HepG2 (cell line): ENCODE data around the gene OTULINL. TPM values are rescaled to one million over a fixed set of nuclear protein-coding genes. Genes with fewer than 3 reads are reported as not detected.

Experiments
- ATAC-seq: fragments of 200-7000 bp; cut with Tn5 transposase; 3 replicates; pipeline ENCODE4 v1.9.1; 2020; ENCODE audit warnings: mild to moderate bottlenecking, moderate library complexity
- BruUV-seq: library from RNA; stranded (reverse); fragments of 400-500 nt; replicated peaks from 2 replicates; lab custom pipeline; 2021; lab: Mats Ljungman, UMichigan
- CTCF ChIA-PET: fragments of 300-600 bp; formaldehyde crosslinking; extraction: SDS; loops from one replicate; lab custom pipeline; 2021; ENCODE audit warnings: low total read pairs, inconsistent platforms, low intra/inter-chr PET ratio; lab: Yijun Ruan, JAX
- POLR2A ChIA-PET: fragments of 350-600 bp; sonication (Branson Sonifier 250); formaldehyde crosslinking; loops from one replicate; lab custom pipeline; 2020; ENCODE audit warnings: antibody characterized with exemption, inconsistent platforms; lab: Yijun Ruan, JAX
- DNase-seq: peaks from one replicate; pipeline ENCODE4 v3.0.0-alpha.2; 2015; ENCODE audit warnings: low spot score
- FAIRE-seq: peaks from 3 replicates; lab custom pipeline; 2011; peaks lifted over from hg19 to GRCh38; lab: Jason Lieb, UNC
- H2AFZ ChIP-seq: one replicate; pipeline ENCODE4 v1.6.1; 2011; ENCODE audit warnings: low read length, inconsistent platforms
- H3K27ac ChIP-seq: fragments of 300-600 bp; 3 replicates; pipeline ENCODE4 v1.8.0; 2011; ENCODE audit warnings: mixed run types, mild to moderate bottlenecking, mixed read lengths, low read length, inconsistent platforms; ENCODE audit not compliant: insufficient read depth; ENCODE audit errors: extremely low read length
- H3K27me3 ChIP-seq, 2 experiments: fragments of 200-600 bp in 1 of 2; 2 replicates in 1 of 2; 3 replicates in 1 of 2; pipeline versions ENCODE4 v1.6.0 to v1.8.0; 2011; ENCODE audit warnings: low read length in 2 of 2, mild to moderate bottlenecking in 2 of 2, moderate library complexity in 2 of 2, inconsistent platforms in 1 of 2; ENCODE audit not compliant: insufficient read depth in 2 of 2, control insufficient read depth in 1 of 2
- H3K36me3 ChIP-seq, 2 experiments: fragments of 200-600 bp in 1 of 2; replicated peaks in 1 of 2; 2 replicates in 1 of 2; 3 replicates in 1 of 2; pipeline versions ENCODE4 v1.5.1 to v1.8.0; 2011; ENCODE audit warnings: low read length in 2 of 2, inconsistent platforms in 1 of 2; ENCODE audit not compliant: insufficient read depth in 2 of 2, control insufficient read depth in 1 of 2
- H3K4me1 ChIP-seq: 2 replicates; pipeline ENCODE4 v1.5.1; 2012; ENCODE audit warnings: low read length, inconsistent platforms; ENCODE audit not compliant: insufficient read depth
- H3K4me2 ChIP-seq: 2 replicates; pipeline ENCODE4 v1.6.0; 2011; ENCODE audit warnings: low read depth, low read length, inconsistent platforms
- H3K4me3 ChIP-seq, 3 experiments: fragments of 200-600 bp in 1 of 3; sonication (generic), shearing (Covaris generic) in 1 of 3; replicated peaks in 1 of 3; 2 replicates each; pipeline ENCODE4 v1.5.1; 2011 to 2016; ENCODE audit warnings: low read length in 3 of 3, inconsistent platforms in 2 of 3, low read depth in 2 of 3, mild to moderate bottlenecking in 2 of 3, control low read depth in 1 of 3, mixed read lengths in 1 of 3; ENCODE audit not compliant: insufficient read depth in 1 of 3
- H3K79me2 ChIP-seq: one replicate; pipeline ENCODE4 v1.6.1; 2011; ENCODE audit warnings: low read length, inconsistent platforms; ENCODE audit not compliant: insufficient read depth
- H3K9ac ChIP-seq: 2 replicates; pipeline ENCODE4 v1.6.0; 2011; ENCODE audit warnings: mild to moderate bottlenecking, low read depth, low read length, inconsistent platforms; ENCODE audit not compliant: insufficient read depth
- H3K9me3 ChIP-seq: 2 replicates; pipeline ENCODE4 v1.5.1; 2012; ENCODE audit warnings: mild to moderate bottlenecking, low read length
- H4K20me1 ChIP-seq: 2 replicates; pipeline ENCODE4 v1.6.0; 2011; ENCODE audit warnings: inconsistent platforms, mild to moderate bottlenecking, low read length, moderate library complexity; ENCODE audit not compliant: insufficient read depth
- ADNP ChIP-seq: sonication (generic); formaldehyde crosslinking; IDR thresholded peaks from 2 replicates; pipeline ENCODE4 v1.4.0; 2020; ENCODE audit warnings: missing genetic modification reagents
- EEA1 ChIP-seq: sonication (generic); formaldehyde crosslinking; IDR thresholded peaks from 2 replicates; pipeline ENCODE4 v1.5.1; 2020; ENCODE audit warnings: mild to moderate bottlenecking, missing genetic modification reagents, borderline replicate concordance
- HDAC1 ChIP-seq: sonication (generic); formaldehyde crosslinking; IDR thresholded peaks from 2 replicates; pipeline ENCODE4 v1.5.1; 2020; ENCODE audit warnings: mild to moderate bottlenecking, missing genetic modification reagents
- MXD1 ChIP-seq: sonication (generic); formaldehyde crosslinking; IDR thresholded peaks from 2 replicates; pipeline ENCODE4 v1.4.0; 2020; ENCODE audit warnings: mild to moderate bottlenecking, missing genetic modification reagents
- NFE2 ChIP-seq: sonication (generic); formaldehyde crosslinking; IDR thresholded peaks from 2 replicates; pipeline ENCODE4 v1.4.0; 2020; ENCODE audit warnings: missing genetic modification reagents
- SNAPC2 ChIP-seq: sonication (generic); formaldehyde crosslinking; IDR thresholded peaks from 2 replicates; pipeline ENCODE4 v1.8.1; 2022; ENCODE audit warnings: mild to moderate bottlenecking, missing genetic modification reagents
- ZBTB2 ChIP-seq: sonication (generic); formaldehyde crosslinking; IDR thresholded peaks from 2 replicates; pipeline ENCODE4 v1.8.0; 2022; ENCODE audit warnings: low read depth, missing genetic modification reagents
- ZNF256 ChIP-seq: sonication (generic); formaldehyde crosslinking; conservative IDR thresholded peaks from 2 replicates; pipeline ENCODE4 v1.4.0; 2020; ENCODE audit warnings: missing genetic modification reagents
- ZNF274 ChIP-seq: sonication (generic); formaldehyde crosslinking; IDR thresholded peaks from 2 replicates; pipeline ENCODE4 v1.5.1; 2020; ENCODE audit warnings: mild to moderate bottlenecking, missing genetic modification reagents
- ZNF747 ChIP-seq: sonication (generic); formaldehyde crosslinking; IDR thresholded peaks from 2 replicates; pipeline ENCODE4 v1.8.1; 2023; ENCODE audit warnings: missing genetic modification reagents, mild to moderate bottlenecking, borderline replicate concordance
- ZNF773 ChIP-seq: sonication (generic); formaldehyde crosslinking; IDR thresholded peaks from 2 replicates; pipeline ENCODE4 v1.4.0; 2020; ENCODE audit warnings: missing genetic modification reagents, borderline replicate concordance
- WGBS: methylation state at CpG from one replicate; pipeline ENCODE4 v1.1.6; 2017; ENCODE audit warnings: low lambda C conversion rate; 5-methylcytosine and 5-hydroxymethylcytosine counted together
- in situ Hi-C: cut with HindIII; loops from 2 replicates; pipeline ENCODE4 v1.10.0; 2017; ENCODE audit warnings: low pct_unique_long_range_greater_than_20kb; ENCODE audit not compliant: extremely low pct_ligation_motif_present
- intact Hi-C: fragments of 100-400 bp; cut with micrococcal nuclease; formaldehyde crosslinking; loops from one replicate; pipeline ENCODE4 v1.10.0; 2022; ENCODE audit not compliant: unreplicated experiment
- polyA plus RNA-seq, 8 experiments: library from polyadenylated mRNA; depleted of rRNA in 3 of 8; stranded (reverse) in 7 of 8; unstranded in 1 of 8; fragments of >200 nt; fragmentation: Illumina TruSeq in 4 of 8; extraction: Trizol in 4 of 8; gene quantifications; 2 replicates each; pipeline versions ENCODE4 v1.2.1 to v1.2.3, GENCODE V29; 2011 to 2016; ENCODE audit warnings: low read depth in 4 of 8, missing spikeins in 1 of 8, mixed read lengths in 1 of 8; ENCODE audit not compliant: insufficient read depth in 1 of 8
- total RNA-seq, 5 experiments: library from RNA; depleted of rRNA; stranded (reverse); fragments of >200 nt; fragmentation: Illumina TruSeq; extraction: Trizol; gene quantifications; 2 replicates each; pipeline ENCODE4 v1.2.3, GENCODE V29; 2016; ENCODE audit warnings: low read depth in 1 of 5

OTULINL gene
- total and polyA plus RNA-seq, 2 of the 13 experiments (the other 11 are each of a cell fraction or from before 2014, with no cell fraction given), result 0.04 to 0.40 TPM

- ChIA-PET POLR2A (no interaction called here), CTCF (no interaction called here)
- no TSS peak for BruUV-seq
- Histone ChIP-seq H3K79me2 (no peaks in the 10 kb centered on the region), H3K9me3 (no peaks in the 10 kb centered on the region), H3K4me2 (no peak overlapping the region), H3K9ac (no peak overlapping the region), H4K20me1 (0 out of 2 replicates have a peak, but pooled peaks cover 3% of the 10 kb centered on the region), H3K4me1 (peaks cover 9% of the 10 kb centered on the region), H2AFZ (no peak overlapping the region), H3K4me3 (no peak overlapping the region), H3K27ac (no peak overlapping the region), H3K27me3 (peaks cover 1 to 30% of the 10 kb centered on the region in 2 experiments; a peak in 3 of 5 replicates), H3K36me3 (no peaks in the 10 kb centered on the region)
- in situ Hi-C loops (no loop called here), intact Hi-C loops (no loop called here)
- DNase-seq, result no peak
- no peak for ATAC-seq
- 38% methylated on average over 2 of the region's 2 CpGs for whole genome bisulfite sequencing
- TF ChIP-seq ZNF747 (CRISPR knock-in tag), result no peak
- no peak for TF ChIP-seq ADNP (CRISPR knock-in tag)
- no peak for TF ChIP-seq SNAPC2 (CRISPR knock-in tag)
- TF ChIP-seq EEA1, result no peak
- no peak for TF ChIP-seq ZNF773 (CRISPR knock-in tag)
- TF ChIP-seq HDAC1 (CRISPR knock-in tag), result no peak
- no peak for TF ChIP-seq MXD1 (CRISPR knock-in tag)
- no peak for TF ChIP-seq ZNF256
- TF ChIP-seq ZNF274 (CRISPR knock-in tag), result no peak
- no peak for TF ChIP-seq ZBTB2 (CRISPR knock-in tag)
- no peak for TF ChIP-seq NFE2 (CRISPR knock-in tag)
- FAIRE-seq, result no peak
Measured at GRCh38 chr5:14574891-14575508, 6.6 kb upstream of the OTULINL start.
